Measurements from ENCODE around the gene LIN7C. TPM values are rescaled to one million over a fixed set of nuclear protein-coding genes. Genes with fewer than 3 reads are reported as not detected.
"Not testable (repeated sequence)": the region's sequence is repeated elsewhere in the genome, so short reads cannot be mapped to it uniquely, and the experiment has no call there.

LIN7C gene
- total and polyA plus RNA-seq, 12 donors, result 7.2 to 53.4 (median 33.6) TPM

DNA sequence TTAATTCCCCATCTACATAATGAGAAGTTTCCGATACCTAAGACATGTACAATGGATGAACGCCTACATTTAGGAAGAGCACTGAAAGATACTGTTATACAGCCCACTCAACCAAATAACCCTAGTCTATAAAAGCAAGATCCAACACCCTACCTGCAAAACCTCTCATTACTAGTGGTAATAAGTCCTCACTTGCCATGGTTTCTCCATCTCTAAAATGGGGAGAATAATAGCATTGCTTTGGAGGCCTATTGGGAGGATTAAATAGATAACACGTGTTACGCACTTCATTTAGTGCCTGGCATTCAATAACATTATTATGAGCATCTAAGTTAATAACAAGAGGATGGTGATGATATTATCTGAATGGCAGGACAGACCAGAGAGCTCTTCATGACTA lies 50.9 kb downstream of the LIN7C start:
- H3K4me3 ChIP-seq, result no peak overlapping the region
- intact Hi-C loops (cut with DNase I), result no loop called here
- no peaks in the 10 kb centered on the region for H3K27me3 ChIP-seq
- no peaks in the 10 kb centered on the region for H3K9me3 ChIP-seq (replicated peaks in 1 of 3)
- no peak for TF ChIP-seq POLR2A (IDR thresholded peaks at IDR 0.05)
- H3K27ac ChIP-seq, result no peak overlapping the region
- H3K36me3 ChIP-seq (replicated peaks in 1 of 2), result no peaks in the 10 kb centered on the region
- peaks cover 8 to 42% of the 10 kb centered on the region in 2 donors for H3K4me1 ChIP-seq (replicated peaks in 1 of 2)
- WGBS, 4 donors, result 89 to 95% (median 94%) methylated on average over 4 of the region's 4 CpGs
- DNase-seq, result no peak

- H3K4me1 ChIP-seq (replicated peaks in 1 of 2), result peaks cover 0 to 27% of the 10 kb centered on the region in 2 donors
- no peaks in the 10 kb centered on the region for H3K9me3 ChIP-seq (replicated peaks in 1 of 3)
- H3K36me3 ChIP-seq (replicated peaks in 1 of 2), result no peaks in the 10 kb centered on the region
- TF ChIP-seq, protein P1, sequence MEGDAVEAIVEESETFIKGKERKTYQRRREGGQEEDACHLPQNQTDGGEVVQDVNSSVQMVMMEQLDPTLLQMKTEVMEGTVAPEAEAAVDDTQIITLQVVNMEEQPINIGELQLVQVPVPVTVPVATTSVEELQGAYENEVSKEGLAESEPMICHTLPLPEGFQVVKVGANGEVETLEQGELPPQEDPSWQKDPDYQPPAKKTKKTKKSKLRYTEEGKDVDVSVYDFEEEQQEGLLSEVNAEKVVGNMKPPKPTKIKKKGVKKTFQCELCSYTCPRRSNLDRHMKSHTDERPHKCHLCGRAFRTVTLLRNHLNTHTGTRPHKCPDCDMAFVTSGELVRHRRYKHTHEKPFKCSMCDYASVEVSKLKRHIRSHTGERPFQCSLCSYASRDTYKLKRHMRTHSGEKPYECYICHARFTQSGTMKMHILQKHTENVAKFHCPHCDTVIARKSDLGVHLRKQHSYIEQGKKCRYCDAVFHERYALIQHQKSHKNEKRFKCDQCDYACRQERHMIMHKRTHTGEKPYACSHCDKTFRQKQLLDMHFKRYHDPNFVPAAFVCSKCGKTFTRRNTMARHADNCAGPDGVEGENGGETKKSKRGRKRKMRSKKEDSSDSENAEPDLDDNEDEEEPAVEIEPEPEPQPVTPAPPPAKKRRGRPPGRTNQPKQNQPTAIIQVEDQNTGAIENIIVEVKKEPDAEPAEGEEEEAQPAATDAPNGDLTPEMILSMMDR (IDR thresholded peaks at IDR 0.05), result no peak
- no peak for TF ChIP-seq POLR2A (IDR thresholded peaks at IDR 0.05)
- no peak overlapping the region for H3K4me3 ChIP-seq
- no peak for DNase-seq
- H3K27me3 ChIP-seq, result no peaks in the 10 kb centered on the region
- intact Hi-C loops (cut with DNase I), result no loop called here
- no peak overlapping the region for H3K27ac ChIP-seq
- 43 to 67% (median 57%) methylated on average over 1 of the region's 1 CpG for WGBS, 4 donors
Observed at GRCh38 chr11:27453701-27454100, 52.9 kb downstream of the LIN7C start.

GRCh38 chr11:27452147-27452546 lies 54.4 kb downstream of the LIN7C start:
- 76 to 82% (median 79%) methylated on average over 3 of the region's 3 CpGs for WGBS, 4 donors
- Histone ChIP-seq H3K9me3 (replicated peaks in 1 of 3) (no peaks in the 10 kb centered on the region), H3K4me1 (replicated peaks in 1 of 2) (peaks cover 0 to 23% of the 10 kb centered on the region in 2 donors), H3K27me3 (no peaks in the 10 kb centered on the region), H3K36me3 (replicated peaks in 1 of 2) (no peaks in the 10 kb centered on the region), H3K4me3 (no peak overlapping the region), H3K27ac (peak overlapping the region in 3 of 5 donors; percentile 31 to 48 (median 34))
- TF ChIP-seq, protein P1 (IDR thresholded peaks at IDR 0.05), result no peak
- no peak for TF ChIP-seq POLR2A (IDR thresholded peaks at IDR 0.05)
- intact Hi-C loops (cut with DNase I), result no loop called here
- no peak for DNase-seq

- H3K4me3 ChIP-seq, result no peak overlapping the region
- 81 to 95% (median 89%) methylated on average over 1 of the region's 1 CpG for WGBS, 4 donors
- no peak for DNase-seq
- no peaks in the 10 kb centered on the region for H3K9me3 ChIP-seq (replicated peaks in 1 of 3)
- intact Hi-C loops (cut with DNase I), result no loop called here
- TF ChIP-seq, protein P1 (IDR thresholded peaks at IDR 0.05), result no peak
- no peak for TF ChIP-seq POLR2A (IDR thresholded peaks at IDR 0.05)
- peaks cover 0 to 21% of the 10 kb centered on the region in 2 donors for H3K4me1 ChIP-seq (replicated peaks in 1 of 2)
- H3K27ac ChIP-seq, result peak overlapping the region in 3 of 5 donors; percentile 31 to 48 (median 34)
- no peaks in the 10 kb centered on the region for H3K27me3 ChIP-seq
- H3K36me3 ChIP-seq (replicated peaks in 1 of 2), result no peaks in the 10 kb centered on the region
Observed at GRCh38 chr11:27451244-27451965, 55.2 kb downstream of the LIN7C start.

- peaks cover 0 to 14% of the 10 kb centered on the region in 2 donors for H3K4me1 ChIP-seq (replicated peaks in 1 of 2)
- H3K9me3 ChIP-seq (replicated peaks in 1 of 3); H3K36me3 ChIP-seq (replicated peaks in 1 of 2); H3K27me3 ChIP-seq; H3K4me3 ChIP-seq; DNase-seq; H3K27ac ChIP-seq; intact Hi-C loops (cut with DNase I): not testable (repeated sequence)
- 94 to 100% (median 97%) methylated on average over 5 of the region's 5 CpGs for WGBS, 4 donors
Observed at GRCh38 chr11:27448184-27448540, 58.4 kb downstream of the LIN7C start.
